ENCODE results near the gene PRSS8. TPM values are rescaled to one million over a fixed set of nuclear protein-coding genes. Genes with fewer than 3 reads are reported as not detected.
"Not testable (repeated sequence)": the region's sequence is repeated elsewhere in the genome, so short reads cannot be mapped to it uniquely, and the experiment has no call there.

PRSS8 gene
- total RNA-seq, 4 donors from 2014 or later: 101 to 510 (median 372) TPM

DNA sequence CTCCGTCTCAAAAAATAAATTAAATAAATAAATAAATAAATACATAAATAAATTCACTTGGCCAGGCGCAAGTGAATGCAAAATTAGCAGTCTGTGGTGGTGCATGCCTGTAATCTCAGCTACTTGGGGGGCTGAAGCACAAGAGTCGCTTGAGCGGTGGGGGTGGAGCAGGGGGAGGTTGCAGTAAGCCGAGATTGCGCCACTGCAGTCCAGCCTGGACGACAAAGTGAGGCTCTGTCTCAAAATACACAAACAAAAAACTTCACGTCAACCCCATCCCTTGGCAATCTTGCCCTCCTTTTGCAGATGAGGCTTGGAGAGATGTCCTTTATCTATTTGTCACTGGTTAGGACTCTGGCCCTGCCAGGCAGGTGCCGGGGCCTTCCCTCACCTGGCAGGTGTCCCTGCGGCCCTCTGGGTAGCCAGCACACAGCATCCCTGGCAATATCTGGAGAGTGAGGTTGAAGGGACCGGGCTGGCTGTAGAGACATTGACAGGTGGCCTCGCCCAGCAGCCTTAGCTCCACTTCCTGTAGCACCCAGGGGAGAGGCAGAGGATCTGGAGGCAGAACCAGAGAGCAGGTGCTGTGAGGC lies 10.0 kb upstream of the PRSS8 start:
- H3K4me3 ChIP-seq: no peak overlapping the region
- H3K9me3 ChIP-seq: no peaks in the 10 kb centered on the region
- peaks cover 16% of the 10 kb centered on the region for H3K27me3 ChIP-seq
- WGBS, 2 donors (ENCODE audit: low coverage in 1 of 2): 76 to 80% methylated on average over 7 to 12 of the region's 12 CpGs
- intact Hi-C loops (cut with DNase I; ENCODE audit: low total_unique reads) (no loop called here), in situ Hi-C loops (cut with MboI; ENCODE audit: low pct_ligation_motif_present in 1 of 4, low pct_unique_long_range_greater_than_20kb in 1 of 4, low sequenced_read_pairs in 3 of 4) (no loop called here)
- H3K36me3 ChIP-seq: no peaks in the 10 kb centered on the region
- TF ChIP-seq POLR2A (IDR thresholded peaks at IDR 0.05): no peak
- TF ChIP-seq, protein P1, sequence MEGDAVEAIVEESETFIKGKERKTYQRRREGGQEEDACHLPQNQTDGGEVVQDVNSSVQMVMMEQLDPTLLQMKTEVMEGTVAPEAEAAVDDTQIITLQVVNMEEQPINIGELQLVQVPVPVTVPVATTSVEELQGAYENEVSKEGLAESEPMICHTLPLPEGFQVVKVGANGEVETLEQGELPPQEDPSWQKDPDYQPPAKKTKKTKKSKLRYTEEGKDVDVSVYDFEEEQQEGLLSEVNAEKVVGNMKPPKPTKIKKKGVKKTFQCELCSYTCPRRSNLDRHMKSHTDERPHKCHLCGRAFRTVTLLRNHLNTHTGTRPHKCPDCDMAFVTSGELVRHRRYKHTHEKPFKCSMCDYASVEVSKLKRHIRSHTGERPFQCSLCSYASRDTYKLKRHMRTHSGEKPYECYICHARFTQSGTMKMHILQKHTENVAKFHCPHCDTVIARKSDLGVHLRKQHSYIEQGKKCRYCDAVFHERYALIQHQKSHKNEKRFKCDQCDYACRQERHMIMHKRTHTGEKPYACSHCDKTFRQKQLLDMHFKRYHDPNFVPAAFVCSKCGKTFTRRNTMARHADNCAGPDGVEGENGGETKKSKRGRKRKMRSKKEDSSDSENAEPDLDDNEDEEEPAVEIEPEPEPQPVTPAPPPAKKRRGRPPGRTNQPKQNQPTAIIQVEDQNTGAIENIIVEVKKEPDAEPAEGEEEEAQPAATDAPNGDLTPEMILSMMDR (IDR thresholded peaks at IDR 0.05): no peak
- no peak for TF ChIP-seq POLR2AphosphoS5 (IDR thresholded peaks at IDR 0.05)
- no peak for TF ChIP-seq EP300 (IDR thresholded peaks at IDR 0.05; ENCODE audit: low read depth)
- H3K27ac ChIP-seq: no peak overlapping the region
- no peak for DNase-seq
- H3K4me1 ChIP-seq: peaks cover 9 to 28% (median 19%) of the 10 kb centered on the region in 4 donors

DNA sequence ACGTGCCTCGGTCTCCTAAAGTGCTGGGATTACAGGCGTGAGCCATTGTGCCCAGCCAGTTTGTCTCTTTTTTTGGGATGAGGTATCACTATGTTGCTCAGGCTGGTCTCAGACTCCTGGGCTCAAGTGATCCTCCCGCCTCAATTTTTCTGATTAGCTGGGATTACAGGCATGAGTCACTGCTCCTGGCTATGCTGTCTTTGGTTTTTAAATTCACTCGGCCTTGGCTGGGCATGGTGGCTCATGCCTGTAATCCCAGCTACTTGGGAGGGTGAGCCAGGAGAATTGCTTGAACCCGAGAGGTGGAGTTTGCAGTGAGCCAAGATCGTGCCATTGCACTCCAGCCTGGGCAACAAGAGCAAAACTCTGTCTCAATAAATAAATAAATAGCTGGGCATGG lies 8.9 kb upstream of the PRSS8 start:
- 89% methylated on average over 6 of the region's 7 CpGs; no CpG with 5 or more reads in 1 of the 2 donors for WGBS, 2 donors (ENCODE audit: low coverage in 1 of 2)
- DNase-seq; H3K4me3 ChIP-seq; H3K27ac ChIP-seq; in situ Hi-C loops (cut with MboI; ENCODE audit: low pct_ligation_motif_present in 1 of 4, low pct_unique_long_range_greater_than_20kb in 1 of 4, low sequenced_read_pairs in 3 of 4); H3K9me3 ChIP-seq; H3K36me3 ChIP-seq: not testable (repeated sequence)
- Histone ChIP-seq H3K27me3 (peaks cover 16% of the 10 kb centered on the region), H3K4me1 (peaks cover 9 to 28% (median 23%) of the 10 kb centered on the region in 4 donors)
- intact Hi-C loops (cut with DNase I; ENCODE audit: low total_unique reads): loop anchor here (5.0 kb wide), 1 partner anchor 157 kb away; the partner anchor contains the start of gene HSD3B7

DNA sequence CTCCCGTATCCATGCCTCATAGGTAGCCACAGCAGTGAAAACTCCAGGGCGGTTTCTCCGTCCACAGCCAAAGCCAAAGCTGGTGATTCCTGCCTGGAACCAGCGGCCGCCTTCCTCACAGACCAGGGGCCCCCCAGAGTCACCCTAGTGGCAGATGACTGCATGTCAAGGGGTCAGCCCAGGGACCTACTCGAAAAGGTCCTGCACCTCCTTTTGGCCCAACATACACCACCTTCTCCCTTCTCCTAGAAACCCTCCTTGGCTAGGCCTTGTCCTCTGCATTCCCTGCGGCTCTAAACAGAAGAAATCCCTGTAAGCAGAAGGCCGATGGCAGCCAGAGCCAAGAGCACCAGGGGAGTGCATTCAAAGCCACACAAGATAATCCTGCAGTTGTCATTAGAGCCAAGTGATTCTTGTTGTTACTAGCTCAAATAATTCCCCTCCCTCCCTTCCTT lies 8.2 kb upstream of the PRSS8 start:
- TF ChIP-seq POLR2A (IDR thresholded peaks at IDR 0.05) (no peak), EP300 (IDR thresholded peaks at IDR 0.05; ENCODE audit: low read depth) (no peak), POLR2AphosphoS5 (IDR thresholded peaks at IDR 0.05) (no peak)
- TF ChIP-seq, protein P1 (IDR thresholded peaks at IDR 0.05): no peak
- Histone ChIP-seq H3K27ac (no peak overlapping the region), H3K36me3 (no peaks in the 10 kb centered on the region), H3K4me1 (peaks cover 9 to 34% (median 28%) of the 10 kb centered on the region in 4 donors), H3K4me3 (no peak overlapping the region), H3K27me3 (peaks cover 16% of the 10 kb centered on the region), H3K9me3 (no peaks in the 10 kb centered on the region)
- in situ Hi-C loops (cut with MboI; ENCODE audit: low pct_ligation_motif_present in 1 of 4, low pct_unique_long_range_greater_than_20kb in 1 of 4, low sequenced_read_pairs in 3 of 4): no loop called here
- no peak for DNase-seq
- intact Hi-C loops (cut with DNase I; ENCODE audit: low total_unique reads): loop anchor here (5.0 kb wide), 1 partner anchor 156 kb away; the partner anchor contains the start of gene HSD3B7
- WGBS, 2 donors (ENCODE audit: low coverage in 1 of 2): 60 to 92% methylated on average over 1 to 8 of the region's 8 CpGs

DNA sequence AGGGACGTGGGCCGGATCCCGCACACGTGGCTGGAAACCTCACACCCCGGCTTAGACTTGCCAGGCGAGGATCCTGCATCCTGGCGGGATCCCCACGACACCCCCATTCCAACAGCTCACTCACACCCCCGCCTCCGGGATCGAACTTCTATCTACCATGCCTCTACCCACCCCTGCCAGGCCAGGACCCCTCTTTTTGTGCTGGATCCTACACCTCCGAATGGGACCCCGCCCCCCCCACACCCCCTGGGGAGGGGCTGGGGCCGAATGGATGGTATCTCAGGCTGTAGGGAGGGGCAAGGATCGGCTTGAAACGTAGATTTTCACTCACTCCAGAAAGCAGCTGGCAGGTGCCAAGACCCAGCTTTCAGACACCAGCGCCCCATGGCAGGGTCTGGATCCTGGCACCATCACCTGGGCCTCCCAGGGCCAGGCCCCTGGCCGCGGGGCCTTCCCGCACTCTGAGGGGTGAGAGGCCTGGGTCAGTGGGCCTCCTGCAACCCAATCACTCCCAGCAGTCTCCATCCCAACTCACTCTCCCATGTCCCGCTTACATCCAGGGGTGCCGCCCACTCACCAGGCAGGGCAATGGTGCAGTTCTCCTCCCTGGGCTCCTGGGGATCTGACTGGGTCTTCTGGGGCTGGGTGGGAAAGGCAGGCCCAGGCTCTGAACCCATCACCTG lies 7.6 kb upstream of the PRSS8 start:
- 61% methylated on average over 21 of the region's 22 CpGs; no CpG with 5 or more reads in 1 of the 2 donors for WGBS, 2 donors (ENCODE audit: low coverage in 1 of 2)
- H3K4me1 ChIP-seq: peaks cover 9 to 39% (median 30%) of the 10 kb centered on the region in 4 donors
- H3K36me3 ChIP-seq: no peaks in the 10 kb centered on the region
- H3K4me3 ChIP-seq: peak overlapping the region in 3 of 4 donors; percentile 42 to 49 (median 45)
- TF ChIP-seq POLR2AphosphoS5 (IDR thresholded peaks at IDR 0.05) (no peak), EP300 (IDR thresholded peaks at IDR 0.05; ENCODE audit: low read depth) (no peak), POLR2A (IDR thresholded peaks at IDR 0.05) (no peak)
- TF ChIP-seq, protein P1 (IDR thresholded peaks at IDR 0.05): no peak
- DNase-seq: no peak
- no peaks in the 10 kb centered on the region for H3K9me3 ChIP-seq
- H3K27me3 ChIP-seq: peaks cover 13% of the 10 kb centered on the region
- in situ Hi-C loops (cut with MboI; ENCODE audit: low pct_ligation_motif_present in 1 of 4, low pct_unique_long_range_greater_than_20kb in 1 of 4, low sequenced_read_pairs in 3 of 4): no loop called here
- H3K27ac ChIP-seq: peak overlapping the region; percentile 81 to 90 (median 88)
- intact Hi-C loops (cut with DNase I; ENCODE audit: low total_unique reads): loop anchor here (5.0 kb wide), 1 partner anchor 156 kb away; the partner anchor contains the start of gene HSD3B7
